Right atrium auricular region (tissue), 2 donors: Measurements from ENCODE around the gene C16orf86. TPM values are rescaled to one million over a fixed set of nuclear protein-coding genes. Genes with fewer than 3 reads are reported as not detected.

Source experiments
- DNase-seq: peaks from one replicate; pipeline ENCODE4 v3.0.0-alpha.2; 2019; ENCODE audit warnings: low spot score
- H3K27ac ChIP-seq, 2 donors: fragments of 200-600 bp; sonication (generic); 1 replicate in 1 of 2; 2 replicates in 1 of 2; pipeline ENCODE4 v1.5.1; 2016 to 2019
- H3K27me3 ChIP-seq, 2 donors: fragments of 200-600 bp; sonication (generic); one replicate each; pipeline versions ENCODE4 v1.5.1 to v1.6.0; 2017 to 2019
- H3K36me3 ChIP-seq: fragments of 200-600 bp; sonication (generic); one replicate; pipeline ENCODE4 v1.5.1; 2016
- H3K4me1 ChIP-seq, 2 donors: fragments of 200-600 bp; sonication (generic); one replicate each; pipeline versions ENCODE4 v1.5.1 to v1.6.0; 2017 to 2019
- H3K4me3 ChIP-seq, 2 donors: fragments of 200-600 bp; sonication (generic); 1 replicate in 1 of 2; 2 replicates in 1 of 2; pipeline ENCODE4 v1.5.1; 2017 to 2019; ENCODE audit warnings: mild to moderate bottlenecking in 1 of 2, moderate library complexity in 1 of 2
- H3K9me3 ChIP-seq, 2 donors: fragments of 200-600 bp; sonication (generic); one replicate each; pipeline ENCODE4 v1.5.1; 2019
- CTCF ChIP-seq, 2 donors: fragments of 200-600 bp; sonication (generic); IDR thresholded peaks; one replicate each; pipeline ENCODE4 v1.5.1; 2019; ENCODE audit warnings: antibody characterized with exemption in 2 of 2
- total RNA-seq, 2 donors: library from RNA; depleted of rRNA; stranded (reverse); fragments of >200 nt; gene quantifications; one replicate each; pipeline ENCODE4 v1.1.0, GENCODE V29; 2016

Gene C16orf86
- total RNA-seq, 2 donors from 2014 or later = 3.6 to 7.7 TPM

GRCh38 chr16:67707210-67707609 is 40.6 kb downstream of the C16orf86 start:
- no peak for DNase-seq
- no peaks in the 10 kb centered on the region for H3K4me1 ChIP-seq
- H3K27me3 ChIP-seq = no peaks in the 10 kb centered on the region
- H3K27ac ChIP-seq = no peak overlapping the region
- no peak overlapping the region for H3K4me3 ChIP-seq
- H3K9me3 ChIP-seq = no peaks in the 10 kb centered on the region
- no peaks in the 10 kb centered on the region for H3K36me3 ChIP-seq
- no peak for TF ChIP-seq CTCF (IDR thresholded peaks at IDR 0.05)

GRCh38 chr16:67707790-67708189 is 41.2 kb downstream of the C16orf86 start:
- Histone ChIP-seq H3K4me1 (no peaks in the 10 kb centered on the region), H3K9me3 (no peaks in the 10 kb centered on the region), H3K27me3 (no peaks in the 10 kb centered on the region), H3K36me3 (no peaks in the 10 kb centered on the region), H3K27ac (no peak overlapping the region), H3K4me3 (no peak overlapping the region)
- no peak for TF ChIP-seq CTCF (IDR thresholded peaks at IDR 0.05)
- no peak for DNase-seq

GRCh38 chr16:67708368-67708771 is 41.8 kb downstream of the C16orf86 start:
- Histone ChIP-seq H3K4me1 (no peaks in the 10 kb centered on the region), H3K36me3 (no peaks in the 10 kb centered on the region), H3K4me3 (no peak overlapping the region), H3K27ac (no peak overlapping the region), H3K9me3 (no peaks in the 10 kb centered on the region), H3K27me3 (no peaks in the 10 kb centered on the region)
- TF ChIP-seq CTCF (IDR thresholded peaks at IDR 0.05) = no peak
- DNase-seq = no peak

- Histone ChIP-seq H3K36me3 (no peaks in the 10 kb centered on the region), H3K27ac (no peak overlapping the region), H3K27me3 (no peaks in the 10 kb centered on the region), H3K4me3 (no peak overlapping the region), H3K9me3 (no peaks in the 10 kb centered on the region), H3K4me1 (no peaks in the 10 kb centered on the region)
- no peak for TF ChIP-seq CTCF (IDR thresholded peaks at IDR 0.05)
- DNase-seq = no peak
Observed at GRCh38 chr16:67709050-67709449, 42.4 kb downstream of the C16orf86 start.

- H3K4me3 ChIP-seq = no peak overlapping the region
- no peaks in the 10 kb centered on the region for H3K27me3 ChIP-seq
- H3K27ac ChIP-seq = no peak overlapping the region
- no peaks in the 10 kb centered on the region for H3K4me1 ChIP-seq
- no peak for DNase-seq
- TF ChIP-seq CTCF (IDR thresholded peaks at IDR 0.05) = no peak
- no peaks in the 10 kb centered on the region for H3K36me3 ChIP-seq
- H3K9me3 ChIP-seq = no peaks in the 10 kb centered on the region
Observed at GRCh38 chr16:67710607-67711006, 44.0 kb downstream of the C16orf86 start.

- no peaks in the 10 kb centered on the region for H3K27me3 ChIP-seq
- H3K36me3 ChIP-seq = no peaks in the 10 kb centered on the region
- no peak for DNase-seq
- peaks cover 0 to 15% of the 10 kb centered on the region in 2 donors for H3K4me1 ChIP-seq
- no peaks in the 10 kb centered on the region for H3K9me3 ChIP-seq
- no peak overlapping the region for H3K4me3 ChIP-seq
- TF ChIP-seq CTCF (IDR thresholded peaks at IDR 0.05) = no peak
- H3K27ac ChIP-seq = no peak overlapping the region
Observed at GRCh38 chr16:67713647-67714273, 47.1 kb downstream of the C16orf86 start.
